GM18861 (cell line): Measurements from ENCODE around the gene LILRB3.

Experiments used
- ATAC-seq: cut with Tn5 transposase; IDR thresholded peaks from one replicate; pipeline ENCODE4 v1.9.1; 2021; ENCODE audit not compliant: unreplicated experiment

LILRB3 gene

DNA sequence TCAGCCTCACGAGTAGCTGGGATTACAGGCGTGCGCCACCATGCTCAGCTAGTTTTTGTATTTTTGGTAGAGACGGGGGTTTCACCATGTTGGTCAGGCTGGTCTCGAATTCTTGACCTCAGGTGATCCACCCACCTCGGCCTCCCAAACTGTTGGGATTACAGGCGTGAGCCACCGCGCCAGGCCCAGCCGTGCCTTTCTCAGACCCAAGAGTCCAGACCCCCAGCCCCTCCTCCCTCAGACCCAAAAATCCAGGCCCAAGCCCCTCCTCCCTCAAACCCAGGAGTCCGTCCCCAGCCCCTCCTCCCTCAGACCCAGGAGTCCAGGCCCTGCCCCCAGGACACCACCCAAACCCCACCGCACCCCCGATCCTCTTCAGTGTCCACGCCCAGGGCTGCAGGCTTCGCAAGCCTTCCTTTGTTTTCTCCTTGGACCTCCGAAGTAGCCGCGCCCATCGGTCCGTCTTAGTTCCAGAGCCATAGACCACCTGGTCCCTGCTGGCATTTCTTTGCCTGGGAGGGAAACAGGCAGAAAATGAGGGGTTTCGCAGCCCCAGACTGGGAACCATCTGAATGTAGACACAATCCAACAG, 53.6 kb downstream of the LILRB3 start:
- no peak for ATAC-seq

- ATAC-seq, result no peak
Measured at GRCh38 chr19:54168174-54168917, 54.5 kb downstream of the LILRB3 start.
